Measurements from ENCODE around the gene TFR2.

The TFR2 gene

DNA sequence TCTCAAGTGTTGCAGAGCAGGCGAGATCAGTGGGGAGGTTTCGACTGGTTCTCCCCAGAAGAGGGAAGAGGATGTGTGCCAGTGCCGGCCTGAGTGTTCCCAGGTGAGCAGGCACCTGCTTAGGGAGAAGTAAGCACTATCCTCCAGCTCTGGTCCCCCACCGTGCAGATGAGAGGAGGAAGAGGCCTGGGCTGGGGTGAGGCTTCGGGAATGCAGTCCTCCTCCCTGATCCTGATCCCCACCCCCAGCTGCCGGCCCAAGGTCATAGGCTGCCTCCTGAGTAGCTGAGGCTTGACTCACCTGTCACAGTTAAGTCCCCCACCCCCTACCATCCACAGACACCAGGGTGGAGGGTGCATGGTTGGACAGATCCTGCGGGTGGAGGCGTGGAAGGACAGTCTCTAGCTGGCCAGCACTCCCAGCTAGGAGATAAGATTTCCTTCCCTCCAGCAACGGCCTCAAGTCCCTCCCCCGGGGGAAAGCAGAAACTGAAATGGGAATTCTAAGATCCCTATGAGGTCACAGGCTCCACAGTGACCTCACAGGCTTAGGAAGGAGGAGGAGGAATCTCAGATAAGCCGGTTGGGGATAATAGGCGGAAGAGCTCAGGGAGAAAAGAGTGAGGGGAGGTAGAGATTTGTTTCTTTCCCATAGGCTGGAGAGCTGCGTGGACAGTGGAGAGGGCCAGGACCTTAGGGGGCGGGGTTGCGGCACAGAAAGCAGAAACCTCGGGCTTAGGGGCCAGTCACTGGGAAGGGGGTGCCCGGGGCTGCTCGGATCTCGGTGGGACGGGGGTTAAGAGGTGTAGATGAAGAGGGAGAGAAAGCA lies 56.5 kb downstream of the TFR2 start:
- DNase-seq = no peak

GRCh38 chr7:100584054-100584682 lies 57.2 kb downstream of the TFR2 start:
- no peak for DNase-seq

DNA sequence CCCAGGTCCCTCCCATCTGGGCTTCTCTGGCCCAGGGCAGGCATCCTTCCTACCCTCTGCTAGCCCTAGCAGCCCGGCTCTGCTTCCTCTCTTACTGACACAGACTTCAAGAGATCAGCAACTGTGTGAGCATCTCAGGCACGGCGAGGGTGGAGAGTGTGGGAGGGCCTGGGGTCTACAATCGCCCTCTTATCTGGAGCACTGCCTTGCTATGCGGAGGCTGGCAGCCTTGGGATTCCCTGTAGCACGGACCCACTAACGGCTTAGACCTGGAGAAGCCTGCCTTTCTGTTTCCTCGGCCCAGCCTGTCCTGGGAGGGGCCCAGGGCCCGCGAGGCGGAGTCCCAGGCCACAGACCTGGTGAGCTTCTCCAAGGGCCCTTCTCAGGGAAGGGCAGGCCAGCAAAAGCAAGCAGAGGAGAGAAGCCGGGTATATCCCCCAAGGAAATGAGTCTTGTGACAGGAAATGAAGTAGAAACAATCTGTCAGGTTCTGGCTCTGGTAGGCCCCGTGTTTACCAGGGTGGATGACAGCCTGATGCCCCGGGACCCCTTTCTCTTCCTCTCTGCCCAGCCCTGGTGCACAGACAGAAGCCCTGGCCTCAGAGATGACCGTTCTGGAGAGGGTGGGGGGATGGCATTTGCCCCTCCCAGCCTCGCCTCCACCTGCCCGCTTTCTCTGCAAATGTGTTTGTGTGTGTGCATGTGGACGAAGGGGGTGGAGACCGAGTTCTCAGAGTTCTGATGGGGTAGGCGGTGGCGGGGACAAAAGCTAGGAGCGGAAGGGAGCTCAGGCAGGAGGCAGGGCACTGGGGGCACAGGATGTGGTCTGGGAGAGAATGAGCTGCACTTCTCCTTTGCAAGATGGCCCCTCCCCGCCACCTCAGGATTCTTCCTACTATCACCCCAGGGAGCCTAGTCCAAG lies 58.0 kb downstream of the TFR2 start:
- no peak for DNase-seq

- DNase-seq = no peak
Measured at GRCh38 chr7:100582650-100583049, 58.7 kb downstream of the TFR2 start.

- no peak for DNase-seq
Measured at GRCh38 chr7:100582041-100582579, 59.2 kb downstream of the TFR2 start.

DNA sequence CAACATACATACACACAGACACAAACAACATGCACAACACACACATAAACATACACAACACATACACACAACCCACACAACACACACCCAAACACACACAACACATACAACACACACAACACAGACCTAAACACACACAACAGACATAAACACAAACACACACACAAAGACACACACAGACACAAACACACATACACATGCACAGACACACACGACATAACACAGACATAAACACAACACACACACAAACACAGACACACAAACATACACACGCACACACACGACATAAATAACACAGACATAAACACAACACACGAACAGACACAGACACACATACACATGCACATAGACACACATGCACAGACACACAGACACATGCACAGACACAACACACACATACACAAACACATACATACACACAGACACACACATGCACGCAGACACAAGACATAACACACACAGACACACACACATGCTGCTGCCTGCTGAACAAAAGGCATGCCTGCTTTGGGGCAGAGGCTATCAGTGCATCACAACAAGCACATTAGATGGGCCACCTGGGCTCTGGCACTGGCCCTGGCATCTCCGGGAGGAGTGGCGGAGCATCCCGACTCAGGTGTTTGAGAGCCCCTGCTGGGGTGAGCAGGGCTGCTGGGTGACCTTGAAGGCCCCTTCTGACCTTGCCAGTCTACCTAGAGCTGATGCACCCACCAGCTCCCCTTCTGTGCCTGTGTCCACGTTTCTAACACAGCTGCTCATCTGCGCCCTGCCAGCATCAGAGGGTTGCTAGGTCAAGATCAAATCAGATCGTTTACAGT lies 60.7 kb downstream of the TFR2 start:
- no peak for DNase-seq

DNA sequence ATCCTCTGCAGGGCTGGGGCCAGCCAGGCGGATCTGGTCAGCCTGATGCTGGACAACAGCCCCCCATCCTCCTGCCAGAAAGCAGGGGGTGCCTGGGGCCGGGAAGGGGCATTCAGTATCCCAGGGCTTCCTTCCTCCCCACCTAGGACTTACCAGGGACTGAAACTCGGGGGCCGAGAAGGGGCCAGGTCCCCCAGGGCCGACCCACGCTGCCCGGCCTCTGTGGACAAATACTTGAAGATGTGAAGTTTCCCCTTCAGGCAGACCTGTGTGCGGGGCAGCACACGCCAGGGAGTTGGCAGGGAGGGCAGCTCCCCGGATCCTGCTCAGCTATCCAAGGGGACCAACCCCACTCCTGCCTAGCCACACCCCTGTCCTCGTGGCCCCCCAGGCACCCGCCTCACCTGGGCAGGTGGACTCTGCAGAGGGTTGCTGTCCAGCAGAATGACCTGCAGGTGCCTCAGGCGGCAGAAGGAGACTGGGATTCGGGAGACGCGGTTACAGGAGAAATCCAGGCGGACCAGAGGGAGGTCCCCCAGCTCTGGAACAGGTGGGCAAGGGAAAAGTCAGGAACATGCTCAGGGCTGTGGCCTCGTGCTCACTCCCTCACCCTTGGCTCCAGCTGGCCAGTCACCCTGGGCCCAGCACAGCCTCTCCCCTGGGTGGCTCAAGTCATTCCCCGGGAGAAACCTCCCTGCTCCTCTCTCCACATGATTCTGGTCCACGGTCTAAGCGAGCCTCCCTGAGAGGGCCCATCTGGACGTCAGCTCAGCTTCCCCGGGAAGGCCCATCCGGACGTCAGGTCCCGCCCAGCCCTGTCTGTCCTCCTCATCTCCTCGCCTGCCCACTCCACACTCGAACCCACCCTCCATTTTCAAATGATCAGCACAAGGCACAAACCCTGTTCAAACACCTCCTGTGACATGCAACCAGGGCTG lies 62.8 kb downstream of the TFR2 start:
- DNase-seq = no peak

- no peak for DNase-seq
Measured at GRCh38 chr7:100577507-100577906, 63.8 kb downstream of the TFR2 start.

DNA sequence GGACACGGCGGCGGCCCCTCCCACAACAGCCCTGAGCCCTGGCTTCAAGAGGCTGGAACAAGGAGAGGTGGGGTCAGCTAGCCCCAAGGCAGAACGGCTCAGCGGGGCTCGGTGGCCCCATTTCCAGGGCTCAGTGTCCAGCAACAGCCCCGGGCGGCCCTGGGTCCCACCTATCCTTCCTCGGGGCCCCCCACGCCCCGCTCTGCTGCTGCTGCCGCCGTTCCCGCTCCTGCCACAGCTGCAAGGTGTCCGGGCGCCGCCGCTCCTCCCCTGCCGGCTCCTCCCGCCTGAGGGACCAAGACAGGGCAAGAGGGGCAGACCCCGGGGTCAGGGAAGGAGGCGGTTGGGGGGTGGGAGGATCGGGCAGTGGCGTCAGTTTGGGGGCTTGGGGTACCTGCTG lies 64.2 kb downstream of the TFR2 start:
- no peak for DNase-seq

DNA sequence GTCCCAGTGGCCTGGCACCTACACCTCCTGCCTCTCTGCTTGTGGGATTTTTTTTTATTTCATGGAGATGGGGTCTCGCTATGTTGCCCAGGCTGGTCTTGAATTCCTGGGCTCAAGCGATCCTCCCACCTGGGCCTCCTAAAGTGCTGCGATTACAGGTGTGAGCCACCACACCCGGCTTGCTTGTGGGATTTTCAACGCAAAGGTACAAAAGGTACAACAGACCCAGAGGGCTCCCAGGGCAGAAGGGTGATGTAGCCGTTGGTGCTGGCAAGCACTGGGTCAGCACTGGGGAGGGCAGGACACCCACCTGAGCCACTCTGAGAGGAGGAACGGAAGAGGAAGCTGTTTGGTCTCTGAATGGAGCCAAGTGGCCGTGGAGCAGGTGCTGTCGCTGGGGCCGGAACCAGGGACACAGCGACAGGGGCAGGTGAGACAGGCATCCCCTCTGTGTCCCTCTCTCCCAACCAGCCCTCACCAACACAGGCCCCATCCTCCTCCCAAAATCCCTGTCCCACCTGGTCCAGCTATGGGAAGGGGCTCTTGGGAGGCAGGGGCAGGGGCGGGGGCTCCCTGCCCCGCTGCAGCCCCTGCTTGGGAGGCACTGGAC lies 64.9 kb downstream of the TFR2 start:
- DNase-seq = no peak

DNA sequence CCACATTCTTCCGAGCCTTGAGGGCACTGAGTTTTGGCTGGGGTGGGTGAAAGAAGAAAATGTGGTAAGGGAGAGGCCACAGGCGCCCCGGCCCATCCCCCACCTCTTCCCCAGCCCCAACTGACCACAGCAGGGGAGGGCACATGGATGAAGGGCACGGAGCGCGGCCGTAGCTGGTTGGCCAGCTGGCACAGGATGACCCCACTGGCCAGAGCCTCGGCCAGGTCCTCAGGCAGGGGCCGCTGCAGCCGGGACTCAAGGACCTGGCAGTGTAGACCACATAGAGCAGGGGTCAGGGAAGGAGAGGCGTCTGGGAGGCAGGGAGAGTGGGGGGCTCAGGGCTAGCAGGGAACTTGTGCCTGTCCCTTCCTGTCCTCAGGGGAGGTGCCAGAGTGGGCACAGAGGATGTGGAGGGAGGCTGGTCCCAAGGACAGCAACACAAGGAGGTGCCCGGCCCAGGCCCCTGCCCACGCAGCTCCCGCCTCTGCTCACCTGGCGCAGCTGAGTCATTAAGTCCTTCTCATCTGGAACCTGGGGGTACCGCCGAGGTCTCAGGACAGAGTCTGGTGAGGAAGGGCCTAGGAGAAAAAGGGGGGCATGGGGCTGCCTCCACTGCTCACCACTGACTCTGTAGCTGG lies 65.5 kb downstream of the TFR2 start:
- no peak for DNase-seq

DNA sequence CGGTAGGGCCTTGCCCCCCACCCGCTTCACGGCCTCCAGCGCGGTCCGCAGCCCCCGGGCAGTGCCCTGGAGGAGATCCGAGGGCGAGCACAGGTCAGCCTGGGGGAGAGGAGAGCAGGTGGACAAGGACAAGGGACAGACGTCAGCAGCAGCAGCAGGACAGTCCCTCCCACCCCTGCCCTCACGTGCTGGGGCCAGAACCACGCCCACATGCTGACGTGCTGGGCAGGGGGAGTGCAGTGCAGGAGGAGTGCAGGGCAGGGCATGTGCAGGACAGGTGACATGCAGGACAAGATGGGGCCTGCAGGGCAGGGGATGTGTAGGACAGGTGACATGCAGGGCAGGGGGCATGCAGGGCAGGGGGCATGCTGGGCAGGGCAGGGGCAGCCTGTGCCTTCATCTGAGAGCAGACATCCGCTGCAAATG lies 66.1 kb downstream of the TFR2 start:
- DNase-seq = no peak

- DNase-seq = no peak
Measured at GRCh38 chr7:100574362-100575205, 66.8 kb downstream of the TFR2 start.

- no peak for DNase-seq
Measured at GRCh38 chr7:100573691-100574361, 67.5 kb downstream of the TFR2 start, which contains the start of gene SAP25. Gene SAP25 (minus strand): TSS chr7:100573900. CDS start chr7:100573742, 158 bp downstream.

DNA sequence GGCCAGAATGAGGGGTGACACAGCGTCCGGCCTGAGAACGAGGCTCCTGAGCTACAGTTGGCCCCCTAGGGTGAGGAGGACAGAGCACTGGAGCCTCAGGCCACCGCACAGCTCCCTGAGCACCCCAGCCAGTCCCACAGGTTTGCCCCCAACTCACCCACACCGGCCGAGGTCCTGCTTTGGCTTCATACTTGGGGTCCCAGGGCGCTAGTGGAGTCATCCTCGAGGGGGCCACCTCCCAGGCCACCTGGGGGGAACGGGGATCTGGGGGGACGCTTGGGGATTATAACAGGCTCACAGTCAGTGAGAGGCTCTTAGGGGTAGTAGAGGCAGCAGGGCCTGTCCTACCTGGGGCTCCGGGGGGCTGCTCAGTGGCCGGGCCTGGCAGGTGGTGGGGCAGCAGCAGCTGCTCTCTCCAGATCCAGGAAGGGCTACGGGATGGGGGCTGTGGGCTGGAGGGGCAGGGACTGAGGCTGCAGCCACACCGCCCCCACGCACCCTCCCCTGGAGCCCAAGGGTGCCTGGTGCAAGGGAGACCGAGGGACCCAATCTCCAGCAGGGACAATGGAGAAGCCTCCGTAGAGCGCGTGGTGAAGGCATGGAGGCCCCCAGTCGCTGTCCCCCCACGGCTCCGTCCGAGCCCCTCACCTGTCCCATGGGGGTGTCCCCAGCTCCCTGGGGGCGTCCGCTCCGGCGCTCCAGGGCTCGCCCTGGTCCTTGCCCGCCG lies 68.2 kb downstream of the TFR2 start:
- no peak for DNase-seq

DNA sequence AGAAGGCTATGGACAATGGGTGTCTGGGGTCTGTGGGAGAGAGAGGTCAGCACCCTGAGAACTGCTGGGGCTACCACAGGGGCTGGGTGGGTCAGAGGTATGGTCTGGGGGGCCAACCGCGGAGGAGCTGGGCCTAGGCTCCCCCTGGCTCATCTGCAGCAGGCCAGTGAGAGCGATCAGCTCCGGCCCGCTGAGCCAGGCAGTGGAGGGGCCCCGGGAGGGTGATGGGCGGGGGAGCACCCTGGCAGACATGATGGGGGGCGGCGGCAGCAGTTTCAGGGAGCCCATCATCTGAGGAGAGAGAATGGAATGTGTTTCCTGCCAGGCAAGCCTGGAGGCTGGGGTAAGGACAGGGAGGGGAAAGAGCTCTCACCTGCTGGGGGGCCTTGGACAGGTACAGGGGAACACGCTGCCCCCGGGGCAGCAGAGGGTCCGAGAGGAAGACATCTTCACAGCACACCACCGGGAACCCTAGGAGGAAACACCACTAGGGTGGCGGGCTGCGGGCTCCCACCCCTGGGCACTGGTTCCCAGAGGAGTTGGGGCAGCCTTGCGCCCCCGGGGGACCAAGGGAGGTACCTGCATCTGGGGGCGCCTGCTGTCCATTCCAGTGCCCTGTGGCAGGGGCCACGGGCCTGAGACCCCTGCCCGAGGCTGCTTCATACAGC lies 68.9 kb downstream of the TFR2 start:
- no peak for DNase-seq

GRCh38 chr7:100571829-100572116 lies 69.6 kb downstream of the TFR2 start:
- DNase-seq = no peak
